CD14-positive monocyte (primary cell): ENCODE data around the gene LTBP2. TPM values are rescaled to one million over a fixed set of nuclear protein-coding genes. Genes with fewer than 3 reads are reported as not detected.
A peak's percentile ranks its signal among the peaks of the same experiment; 100 is the strongest.

ENCODE experiments used
- DNase-seq, 3 donors: peaks; one replicate each; pipeline ENCODE4 v3.0.0-alpha.2; 2011 to 2022
- H2AFZ ChIP-seq: 2 replicates; pipeline ENCODE4 v1.6.0; 2012; ENCODE audit warnings: mild to moderate bottlenecking, low read depth, low read length, inconsistent platforms; ENCODE audit not compliant: insufficient read depth, poor library complexity, severe bottlenecking
- H3K27ac ChIP-seq, 2 donors: 1 replicate in 1 of 2; 2 replicates in 1 of 2; pipeline ENCODE4 v1.5.1; 2012 to 2013; ENCODE audit warnings: low read length in 2 of 2, control low read depth in 1 of 2, inconsistent platforms in 1 of 2, low read depth in 1 of 2, mild to moderate bottlenecking in 1 of 2
- H3K27me3 ChIP-seq, 2 donors: one replicate each; pipeline versions ENCODE4 v1.6.0 to v1.6.1; 2011 to 2013; ENCODE audit warnings: low read length in 2 of 2; ENCODE audit not compliant: control insufficient read depth in 2 of 2, insufficient read depth in 2 of 2
- H3K36me3 ChIP-seq, 2 donors: replicated peaks in 1 of 2; 1 replicate in 1 of 2; 2 replicates in 1 of 2; pipeline versions ENCODE4 v1.5.1 to v1.6.1; 2012 to 2013; ENCODE audit warnings: low read length in 2 of 2, control low read depth in 1 of 2, inconsistent platforms in 1 of 2, mild to moderate bottlenecking in 1 of 2; ENCODE audit not compliant: insufficient read depth in 2 of 2, control insufficient read depth in 1 of 2
- H3K4me1 ChIP-seq, 2 donors: 1 replicate in 1 of 2; 2 replicates in 1 of 2; pipeline versions ENCODE4 v1.5.1 to v1.6.1; 2012 to 2013; ENCODE audit warnings: low read length in 2 of 2, control low read depth in 1 of 2, inconsistent platforms in 1 of 2, mild to moderate bottlenecking in 1 of 2, moderate library complexity in 1 of 2; ENCODE audit not compliant: insufficient read depth in 2 of 2, control insufficient read depth in 1 of 2
- H3K4me2 ChIP-seq: replicated peaks from 2 replicates; pipeline ENCODE3; 2012; ENCODE audit warnings: low read length, moderate library complexity, mild to moderate bottlenecking; ENCODE audit not compliant: poor library complexity, severe bottlenecking; ENCODE audit errors: extremely low read depth
- H3K4me3 ChIP-seq, 3 experiments: fragments of 200-600 bp in 1 of 3; sonication (generic) in 1 of 3; replicated peaks in 1 of 3; 1 replicate in 2 of 3; 2 replicates in 1 of 3; pipeline ENCODE4 v1.5.1; 2011 to 2013; ENCODE audit warnings: low read length in 3 of 3, mild to moderate bottlenecking in 3 of 3, control low read depth in 2 of 3, low read depth in 2 of 3, inconsistent platforms in 1 of 3, moderate library complexity in 1 of 3
- H3K79me2 ChIP-seq: 2 replicates; pipeline ENCODE4 v1.6.0; 2012; ENCODE audit warnings: mild to moderate bottlenecking, control low read depth, inconsistent platforms, low read length, moderate library complexity; ENCODE audit not compliant: insufficient read depth
- H3K9ac ChIP-seq: 2 replicates; pipeline ENCODE4 v1.6.0; 2017; ENCODE audit warnings: low read length, mild to moderate bottlenecking; ENCODE audit not compliant: insufficient read depth, poor library complexity, severe bottlenecking
- H3K9me3 ChIP-seq, 2 donors: replicated peaks in 1 of 2; 1 replicate in 1 of 2; 2 replicates in 1 of 2; pipeline versions ENCODE4 v1.5.1 to v1.6.1; 2012 to 2013; ENCODE audit warnings: low read length in 2 of 2, control low read depth in 1 of 2; ENCODE audit not compliant: control insufficient read depth in 1 of 2, insufficient read depth in 1 of 2
- H4K20me1 ChIP-seq: 2 replicates; pipeline ENCODE4 v1.6.0; 2012; ENCODE audit warnings: mild to moderate bottlenecking, low read length, control low read depth, moderate library complexity; ENCODE audit not compliant: insufficient read depth
- H3K27ac Mint-ChIP-seq, 7 donors: one replicate each; pipeline ENCODE4 v1.8.0; 2020; ENCODE audit warnings: mild to moderate bottlenecking in 7 of 7, mixed read lengths in 7 of 7, moderate library complexity in 6 of 7, inconsistent platforms in 2 of 7
- H3K27me3 Mint-ChIP-seq, 3 donors: one replicate each; pipeline ENCODE4 v1.8.0; 2021 to 2022; ENCODE audit warnings: low read depth in 3 of 3, mild to moderate bottlenecking in 3 of 3, mixed read lengths in 3 of 3, moderate library complexity in 3 of 3, inconsistent platforms in 1 of 3
- H3K36me3 Mint-ChIP-seq, 2 donors: one replicate each; pipeline ENCODE4 v1.8.0; 2020; ENCODE audit warnings: mixed read lengths in 2 of 2, inconsistent platforms in 1 of 2, mild to moderate bottlenecking in 1 of 2
- H3K4me1 Mint-ChIP-seq: one replicate; pipeline ENCODE4 v1.8.0; 2020; ENCODE audit warnings: mild to moderate bottlenecking, mixed read lengths
- H3K4me3 Mint-ChIP-seq, 2 donors: one replicate each; pipeline ENCODE4 v1.8.0; 2020; ENCODE audit warnings: mild to moderate bottlenecking in 2 of 2, mixed read lengths in 2 of 2, moderate library complexity in 1 of 2
- H3K9me3 Mint-ChIP-seq, 7 donors: one replicate each; pipeline ENCODE4 v1.8.0; 2020 to 2022; ENCODE audit warnings: mixed read lengths in 7 of 7, mild to moderate bottlenecking in 6 of 7, moderate library complexity in 6 of 7, inconsistent platforms in 2 of 7
- CTCF ChIP-seq: fragments of 200-600 bp; IDR thresholded peaks from one replicate; pipeline ENCODE4 v1.8.0; 2022; ENCODE audit warnings: antibody characterized with exemption, mild to moderate bottlenecking
- WGBS: methylation state at CpG from one replicate; pipeline ENCODE4 v1.1.5; 2013; ENCODE audit warnings: missing lambda C conversion rate; ENCODE audit not compliant: insufficient coverage; 5-methylcytosine and 5-hydroxymethylcytosine counted together
- intact Hi-C, 2 donors: fragments of 100-400 bp; cut with micrococcal nuclease; formaldehyde crosslinking; loops; one replicate each; pipeline versions ENCODE4 v1.15.0 to v1.15.1; 2023
- polyA plus RNA-seq, 3 donors: library from polyadenylated mRNA; depleted of rRNA in 1 of 3; unstranded in 2 of 3; stranded (reverse) in 1 of 3; fragments of 300-500 nt in 2 of 3; fragments of >200 nt in 1 of 3; fragmentation: Illumina TruSeq in 2 of 3; gene quantifications; 1 replicate in 2 of 3; 2 replicates in 1 of 3; pipeline ENCODE4 v1.2.3, GENCODE V29; 2012 to 2021

LTBP2 gene
- polyA plus RNA-seq, 3 donors, result 0.04 to 0.24 (median 0.11) TPM

- Mint-ChIP-seq H3K27me3 (peaks cover 1 to 10% (median 6%) of the 10 kb centered on the region in 3 donors), H3K9me3 (no peaks in the 10 kb centered on the region), H3K36me3 (no peaks in the 10 kb centered on the region), H3K27ac (peak overlapping the region in 1 of 7 donors; percentile 44), H3K4me1 (peaks cover 6% of the 10 kb centered on the region), H3K4me3 (no peak overlapping the region)
- Histone ChIP-seq H3K27me3 (no peaks in the 10 kb centered on the region), H3K4me1 (no peaks in the 10 kb centered on the region), H3K27ac (no peak overlapping the region), H3K79me2 (no peaks in the 10 kb centered on the region), H3K4me3 (no peak overlapping the region), H2AFZ (no peak overlapping the region), H3K4me2 (no peak overlapping the region), H3K9me3 (no peaks in the 10 kb centered on the region), H3K36me3 (no peaks in the 10 kb centered on the region), H3K9ac (no peak overlapping the region), H4K20me1 (no peaks in the 10 kb centered on the region)
- intact Hi-C loops, result no loop called here
- 89% methylated on average over 1 of the region's 3 CpGs for WGBS
- no peak for TF ChIP-seq CTCF
- no peak for DNase-seq
These were observed 23.8 kb upstream of the LTBP2 start for GRCh38 chr14:74635847-74636246.

GRCh38 chr14:74634964-74635363 is 22.9 kb upstream of the LTBP2 start:
- H3K27ac Mint-ChIP-seq, result no peak overlapping the region
- intact Hi-C loops, result no loop called here

More at GRCh38 chr14:74634964-74635363, 22.9 kb upstream of the LTBP2 start:
- Mint-ChIP-seq H3K4me3 (no peak overlapping the region), H3K27me3 (peaks cover 1 to 10% (median 9%) of the 10 kb centered on the region in 3 donors), H3K36me3 (no peaks in the 10 kb centered on the region), H3K4me1 (peaks cover 6% of the 10 kb centered on the region), H3K9me3 (no peaks in the 10 kb centered on the region)
- TF ChIP-seq CTCF, result no peak
- H3K79me2 ChIP-seq, result no peaks in the 10 kb centered on the region
- no peak for DNase-seq
- no peak overlapping the region for H3K4me2 ChIP-seq
- no peaks in the 10 kb centered on the region for H3K27me3 ChIP-seq
- no peaks in the 10 kb centered on the region for H4K20me1 ChIP-seq
- H3K4me1 ChIP-seq, result no peaks in the 10 kb centered on the region
- no peak overlapping the region for H2AFZ ChIP-seq
- H3K9ac ChIP-seq, result no peak overlapping the region
- no peaks in the 10 kb centered on the region for H3K9me3 ChIP-seq
- 100% methylated on average over 1 of the region's 2 CpGs for WGBS
- H3K4me3 ChIP-seq, result no peak overlapping the region
- no peak overlapping the region for H3K27ac ChIP-seq
- H3K36me3 ChIP-seq, result no peaks in the 10 kb centered on the region
